Activated CD4-positive, alpha-beta T cell treated with anti-CD3 and anti-CD28 coated beads, Interleukin-2, Interleukin-4, amounts not matched to agents 100 ng/mL and 50 ng/mL, durations not matched to agents 16 hours and 8 hours (primary cell): ENCODE results near the gene C2CD2L.
"Not testable (repeated sequence)": the region's sequence is repeated elsewhere in the genome, so short reads cannot be mapped to it uniquely, and the experiment has no call there.

Experiments
- DNase-seq: peaks from one replicate; pipeline ENCODE4 v3.0.0-alpha.2; 2020; ENCODE audit warnings: low spot score

Gene C2CD2L

GRCh38 chr11:119153049-119153818 is 46.1 kb downstream of the C2CD2L start:
- no peak for DNase-seq

- DNase-seq, result no peak
Measured at GRCh38 chr11:119154178-119154577, 47.0 kb downstream of the C2CD2L start.

GRCh38 chr11:119155733-119156492 is 48.8 kb downstream of the C2CD2L start:
- DNase-seq, result no peak

GRCh38 chr11:119156496-119156895 is 49.4 kb downstream of the C2CD2L start:
- no peak for DNase-seq

- no peak for DNase-seq
Measured at GRCh38 chr11:119157063-119157462, 49.9 kb downstream of the C2CD2L start.

GRCh38 chr11:119158467-119158866 is 51.3 kb downstream of the C2CD2L start:
- no peak for DNase-seq

GRCh38 chr11:119160151-119160550 is 53.0 kb downstream of the C2CD2L start:
- no peak for DNase-seq

- no peak for DNase-seq
Measured at GRCh38 chr11:119161871-119162270, 54.7 kb downstream of the C2CD2L start.

GRCh38 chr11:119166368-119167076 is 59.4 kb downstream of the C2CD2L start:
- no peak for DNase-seq

- DNase-seq, result not testable (repeated sequence)
Measured at GRCh38 chr11:119167077-119167458, 59.9 kb downstream of the C2CD2L start.

- no peak for DNase-seq
Measured at GRCh38 chr11:119167933-119168332, 60.8 kb downstream of the C2CD2L start.
